SH-SY5Y (cell line): ENCODE measurements around the gene LRRC37B.

Source experiments
- GATA2 ChIP-seq: IDR thresholded peaks from 2 replicates; pipeline ENCODE4 v1.6.1; 2011; ENCODE audit warnings: mild to moderate bottlenecking, low read depth, low read length
- GATA3 ChIP-seq: IDR thresholded peaks from 2 replicates; pipeline ENCODE4 v1.6.1; 2011; ENCODE audit warnings: low read depth, mild to moderate bottlenecking, low read length, moderate library complexity

LRRC37B gene

DNA sequence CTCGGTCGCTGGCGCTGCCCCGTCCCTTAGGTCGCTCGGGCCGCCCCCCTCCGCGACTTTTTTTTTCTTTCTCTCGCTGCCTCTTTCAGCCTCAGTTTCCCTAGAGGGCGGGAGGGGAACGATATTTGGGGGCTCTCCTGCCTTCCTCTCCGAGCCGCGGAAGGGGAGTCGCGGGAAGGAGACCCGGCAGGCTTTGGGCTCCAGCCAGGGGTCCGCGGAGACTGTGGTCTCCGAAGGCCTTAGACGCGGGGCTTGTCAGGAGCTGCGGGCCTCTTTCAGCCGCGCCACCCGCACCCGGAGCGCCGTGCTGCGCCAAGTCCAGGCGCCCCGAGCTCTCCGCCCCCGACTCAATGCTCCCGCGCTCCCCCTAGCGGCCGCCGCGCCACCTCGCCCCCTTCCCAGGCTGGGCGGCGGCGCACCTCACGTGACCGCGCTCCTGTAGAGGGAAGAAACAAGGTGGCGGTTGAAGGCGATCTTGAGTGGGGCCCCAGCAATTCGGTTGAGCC lies at the start of gene LRRC37B:
Gene LRRC37B, plus strand, starts transcription at position 427 of the 506 bp plus-strand sequence. CDS start 14,010 bp downstream, outside the sequence.
- TF ChIP-seq GATA2: no peak
- TF ChIP-seq GATA3: no peak

DNA sequence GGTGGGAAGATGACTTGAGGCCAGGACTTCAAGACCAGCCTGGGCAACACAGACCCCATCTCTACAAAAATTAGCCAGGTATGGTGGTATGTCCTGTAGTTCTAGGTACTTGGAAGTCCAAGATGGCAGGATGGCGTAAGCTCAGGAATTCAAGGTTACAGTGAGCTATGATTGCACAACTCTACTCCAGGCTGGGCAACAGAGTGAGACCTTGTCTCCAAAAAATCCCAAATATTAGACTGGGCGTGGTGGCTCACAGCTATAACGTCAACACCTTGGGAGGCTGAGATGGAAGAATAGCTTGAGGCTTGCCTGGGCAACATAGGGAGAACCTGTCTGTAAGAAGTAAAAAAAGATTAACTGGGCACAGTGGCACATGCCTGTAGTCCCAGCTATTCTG lies 39.5 kb upstream of the LRRC37B start:
- TF ChIP-seq GATA2: no peak

DNA sequence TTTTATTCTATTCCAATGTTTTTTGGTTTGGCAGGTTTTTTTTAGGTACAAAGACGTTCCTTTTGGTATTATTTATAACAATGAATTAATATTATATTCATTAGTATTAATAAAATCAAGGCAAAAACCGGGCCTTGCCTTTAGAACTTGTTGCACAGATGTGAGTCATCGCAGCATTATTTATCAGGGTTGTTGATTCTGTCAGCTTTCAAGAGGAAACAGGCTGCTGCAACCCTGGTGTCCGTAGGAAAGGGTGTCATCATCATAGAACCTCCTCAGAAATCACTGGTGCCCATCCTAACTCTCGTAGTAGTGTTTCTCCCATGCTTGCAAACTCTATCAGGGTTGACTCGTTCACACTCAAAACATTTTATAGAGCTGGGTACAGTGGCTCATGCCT lies 10.2 kb upstream of the LRRC37B start:
- TF ChIP-seq GATA3 (no peak), GATA2 (no peak)

DNA sequence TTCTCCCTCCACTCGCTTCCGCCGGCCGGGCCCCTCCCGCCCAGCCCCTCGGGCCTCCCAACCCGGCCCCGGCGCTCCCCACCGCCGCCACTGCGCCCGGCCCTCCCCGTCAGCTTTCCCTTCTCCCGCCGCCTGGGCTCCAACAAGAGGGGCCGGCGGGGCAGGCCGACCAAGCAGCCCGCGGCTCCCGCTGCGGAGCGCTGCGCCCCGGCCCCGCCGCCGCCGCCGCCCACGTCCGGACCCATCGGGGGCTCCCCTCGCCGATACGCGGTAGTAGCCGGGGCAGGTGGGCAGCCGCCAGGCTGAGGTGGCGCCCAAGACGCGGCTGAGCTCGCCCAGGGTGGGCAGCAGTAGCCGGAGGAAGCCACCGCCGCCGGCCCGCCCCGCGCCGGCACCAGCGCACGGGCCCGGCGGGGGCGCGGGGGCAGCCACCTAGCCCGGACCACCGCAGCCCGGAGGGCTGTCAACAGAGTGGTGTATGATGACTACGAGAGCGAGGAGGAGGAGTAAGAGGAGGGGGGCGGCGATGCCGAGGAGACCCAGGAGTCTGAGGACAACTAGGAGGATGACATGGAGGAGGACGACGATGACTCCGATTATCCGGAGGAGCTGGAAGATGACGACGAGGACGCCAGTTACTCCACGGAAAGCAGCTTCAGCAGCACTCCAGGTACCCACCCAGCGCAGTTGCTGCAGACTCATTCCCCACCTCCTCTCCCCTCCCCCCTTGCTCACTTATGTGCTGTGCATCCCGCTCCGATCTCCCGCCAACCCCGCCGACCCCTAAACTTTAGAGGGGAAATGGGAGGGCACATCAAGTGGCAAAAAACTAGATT lies 498 bp downstream of the LRRC37B start:
- TF ChIP-seq GATA3: no peak
- TF ChIP-seq GATA2: no peak

DNA sequence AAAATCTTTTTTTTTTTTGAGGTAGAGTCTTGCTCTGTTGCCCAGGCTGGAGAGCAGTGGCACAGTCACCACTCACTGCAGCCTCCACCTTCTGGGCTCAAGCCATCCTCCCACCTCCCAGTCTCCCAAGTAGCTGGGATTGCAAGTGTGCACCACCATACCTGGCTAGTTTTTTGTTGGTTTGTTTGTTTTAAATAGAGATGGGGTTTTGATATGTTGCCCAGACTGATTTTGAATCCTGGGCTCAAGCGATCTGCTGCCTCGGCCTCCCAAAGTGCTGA lies 2.0 kb downstream of the LRRC37B start:
- no peak for TF ChIP-seq GATA3
- no peak for TF ChIP-seq GATA2

DNA sequence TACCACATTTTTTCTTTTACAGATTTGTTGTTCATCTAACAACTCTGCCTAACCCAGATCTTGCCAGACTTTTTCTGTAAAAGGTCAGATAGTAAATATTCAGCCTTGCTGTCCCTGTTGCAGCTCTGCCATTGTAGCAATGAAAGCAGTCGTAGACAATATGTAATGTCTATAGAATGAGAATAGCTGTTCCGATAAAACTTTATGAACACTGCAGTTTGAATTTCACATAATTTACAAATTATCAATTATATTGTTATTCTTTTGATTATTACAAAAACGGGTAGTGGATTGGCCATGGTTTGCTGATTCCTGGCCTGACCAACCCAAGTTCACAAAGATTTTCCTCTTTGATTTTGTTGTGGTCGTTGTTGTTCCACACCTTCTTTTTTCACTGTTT lies 2.9 kb downstream of the LRRC37B start:
- TF ChIP-seq GATA2: no peak
- TF ChIP-seq GATA3: no peak

DNA sequence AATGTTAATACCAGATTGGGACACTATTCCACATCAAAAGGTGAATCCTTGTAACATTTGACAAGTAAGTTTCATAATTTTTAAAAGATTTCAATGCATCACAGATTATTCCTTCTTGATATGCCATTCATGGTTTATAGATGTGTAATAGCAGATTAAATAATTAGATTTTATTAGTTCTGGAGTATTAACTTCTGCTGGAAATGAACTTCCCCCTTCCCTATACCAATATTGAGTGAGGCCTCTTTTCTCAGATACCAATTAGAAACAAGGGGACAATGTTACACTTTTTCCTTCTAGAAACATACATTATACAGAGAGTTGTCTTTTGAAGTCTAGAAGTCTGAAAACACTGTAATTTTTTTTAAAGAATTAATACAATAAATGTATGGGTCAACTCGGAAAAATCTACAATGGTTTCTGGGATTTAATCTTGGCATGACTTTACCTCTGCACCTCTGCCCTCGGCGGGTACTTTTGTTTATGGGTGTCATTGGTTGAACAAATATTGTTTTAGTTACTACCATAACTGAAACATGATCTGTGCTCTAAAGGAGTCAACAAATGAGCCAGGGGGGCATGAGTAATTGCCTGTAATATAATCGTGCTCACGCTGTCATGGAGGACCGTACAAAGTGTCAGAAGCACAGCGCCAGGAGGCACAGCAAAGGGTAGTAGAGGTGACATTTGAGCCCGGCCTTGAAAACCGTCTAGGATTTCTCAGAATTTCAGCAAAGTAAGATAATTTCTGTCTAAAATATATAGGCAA lies 8.2 kb downstream of the LRRC37B start:
- no peak for TF ChIP-seq GATA2
- no peak for TF ChIP-seq GATA3

DNA sequence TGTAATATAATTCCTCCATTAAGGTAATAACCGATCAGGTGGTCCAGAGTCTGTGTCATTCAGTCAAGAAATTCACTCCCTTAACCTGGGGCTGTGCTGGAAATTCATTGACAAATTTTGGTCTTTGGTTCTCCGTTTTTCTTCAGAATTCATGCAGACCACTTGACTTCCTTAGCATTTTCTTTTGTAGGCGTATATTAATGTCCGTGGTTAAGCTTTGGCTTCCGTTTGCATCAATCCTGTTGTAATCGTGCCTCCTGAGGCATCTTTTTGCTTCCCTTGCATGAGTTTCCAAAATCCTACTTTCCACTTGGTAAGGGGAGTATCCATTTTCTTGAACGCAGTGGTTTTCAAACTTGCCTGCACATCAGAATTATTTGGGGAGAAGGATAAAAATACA lies 9.0 kb downstream of the LRRC37B start:
- no peak for TF ChIP-seq GATA3
- no peak for TF ChIP-seq GATA2

DNA sequence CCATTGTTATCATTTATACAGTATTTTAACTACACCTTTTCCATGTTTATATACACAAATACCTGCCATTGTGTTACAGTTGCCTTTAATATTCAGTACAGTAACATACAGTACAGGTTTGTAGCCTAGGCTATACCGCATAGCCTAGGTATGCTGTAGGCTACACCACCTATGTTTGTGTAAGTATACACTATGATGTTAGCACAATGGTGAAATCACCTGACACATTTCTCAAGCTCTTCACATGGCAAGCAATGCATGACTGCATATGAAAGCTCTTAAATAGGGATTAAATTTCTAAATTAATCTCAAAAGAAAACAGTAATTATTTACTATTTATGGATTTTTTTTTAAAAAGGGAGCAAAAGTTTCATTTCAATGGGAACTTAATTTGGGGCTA lies 12.0 kb downstream of the LRRC37B start:
- TF ChIP-seq GATA3 (no peak), GATA2 (no peak)

DNA sequence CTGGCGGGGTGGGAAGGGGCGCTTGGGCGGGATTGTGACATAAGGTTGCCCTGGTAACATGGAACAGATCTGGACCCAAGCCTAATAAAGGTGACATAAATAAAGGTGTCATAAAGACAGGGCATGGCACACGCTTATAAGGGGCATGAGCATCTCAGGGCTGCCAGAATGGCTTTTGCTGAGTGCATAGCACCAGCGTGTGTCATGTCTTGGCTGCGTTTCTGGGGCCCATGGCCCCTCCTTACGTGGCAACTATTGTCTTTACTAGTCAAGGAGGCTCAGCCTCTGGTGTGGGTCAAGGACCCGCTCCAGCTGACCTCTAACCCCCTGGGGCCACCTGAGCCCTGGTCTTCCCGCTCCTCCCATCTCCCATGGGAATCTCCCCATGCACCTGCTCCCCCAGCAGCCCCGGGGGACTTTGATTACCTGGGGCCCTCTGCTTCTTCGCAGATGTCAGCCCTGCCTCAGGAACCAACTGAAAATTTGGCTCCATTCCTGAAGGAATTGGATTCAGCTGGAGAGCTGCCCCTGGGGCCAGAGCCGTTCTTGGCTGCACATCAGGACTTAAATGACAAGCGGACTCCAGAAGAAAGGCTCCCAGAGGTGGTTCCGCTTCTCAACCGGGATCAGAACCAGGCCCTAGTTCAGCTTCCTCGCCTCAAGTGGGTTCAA lies 13.9 kb downstream of the LRRC37B start:
- TF ChIP-seq GATA3: no peak
- no peak for TF ChIP-seq GATA2

DNA sequence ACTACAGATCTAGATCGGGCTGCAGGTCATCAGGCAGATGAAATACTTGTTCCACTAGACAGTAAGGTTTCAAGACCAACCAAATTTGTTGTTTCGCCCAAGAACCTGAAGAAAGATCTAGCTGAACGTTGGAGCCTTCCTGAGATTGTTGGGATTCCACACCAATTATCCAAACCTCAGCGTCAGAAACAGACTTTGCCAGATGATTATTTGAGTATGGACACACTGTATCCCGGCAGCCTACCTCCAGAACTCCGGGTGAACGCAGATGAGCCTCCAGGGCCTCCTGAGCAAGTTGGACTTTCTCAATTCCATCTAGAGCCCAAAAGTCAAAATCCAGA lies 14.4 kb downstream of the LRRC37B start:
- TF ChIP-seq GATA3 (no peak), GATA2 (no peak)

DNA sequence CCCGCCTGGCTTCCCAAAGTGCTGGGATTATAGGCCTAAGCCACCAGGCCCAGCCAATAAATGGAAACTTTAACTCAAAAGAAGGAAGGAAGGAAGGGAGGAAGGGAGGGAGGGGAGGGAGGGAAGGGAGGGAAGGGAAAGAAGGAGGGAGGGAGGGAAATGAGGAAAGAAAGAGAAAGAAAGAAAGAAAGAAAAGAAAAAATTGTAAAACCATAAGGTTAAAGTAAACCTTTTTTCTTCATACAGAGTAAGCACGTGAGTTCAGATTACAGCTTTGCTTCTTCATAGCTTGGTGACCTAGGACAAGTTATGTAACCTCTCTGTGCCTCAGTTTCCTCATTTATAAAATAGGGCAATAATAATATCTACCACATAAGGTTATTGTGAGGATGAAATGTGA lies 26.0 kb downstream of the LRRC37B start:
- no peak for TF ChIP-seq GATA3
- TF ChIP-seq GATA2: no peak

DNA sequence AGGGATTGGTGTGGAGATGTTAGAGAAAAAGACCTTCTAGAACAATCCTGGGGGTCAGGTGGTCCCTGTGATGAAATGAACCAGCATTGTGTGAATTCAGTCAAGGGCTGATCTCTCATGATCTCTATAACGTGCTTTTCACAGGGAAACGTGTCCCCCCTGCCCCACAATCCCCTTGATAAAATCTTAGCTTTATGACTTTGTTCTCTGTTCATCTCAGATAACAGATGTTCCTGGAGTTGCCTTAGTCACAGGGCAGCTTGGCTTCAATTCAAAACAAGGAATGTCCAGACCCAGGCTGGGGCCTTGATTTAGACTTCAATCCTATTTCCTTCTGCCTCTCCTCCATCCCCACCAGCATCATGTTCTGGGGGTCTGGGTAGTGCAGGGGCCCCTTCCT lies 61.9 kb downstream of the LRRC37B start:
- peak; percentile 59 for TF ChIP-seq GATA2

DNA sequence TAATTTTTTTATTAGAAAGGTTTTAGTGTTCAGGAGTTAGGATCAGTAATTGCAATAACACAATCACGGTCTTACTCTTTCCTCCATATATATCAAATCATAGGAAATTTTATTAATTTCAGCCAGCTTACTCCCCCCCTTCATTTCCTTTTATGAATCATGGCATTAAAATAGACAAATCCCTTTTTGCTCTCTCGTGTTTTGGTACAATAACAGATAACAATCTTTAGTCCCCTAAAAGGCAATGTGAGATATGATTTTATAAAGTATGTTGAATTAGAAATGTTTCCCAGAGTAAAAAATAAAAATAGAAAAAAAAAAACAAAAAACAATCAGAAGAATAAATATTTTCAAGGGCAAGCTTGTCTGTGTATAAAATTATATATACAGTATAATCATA lies 92.5 kb downstream of the LRRC37B start:
- TF ChIP-seq GATA3 (peak; percentile 58; the same call in 1 of the 2 replicates), GATA2 (no peak)
